Psoas muscle (tissue), 8 donors: ENCODE results near the gene KCNK3. TPM values are rescaled to one million over a fixed set of nuclear protein-coding genes. Genes with fewer than 3 reads are reported as not detected.

ENCODE experiments used
- ATAC-seq, 4 donors: fragments of 200-7000 bp; cut with Tn5 transposase; one replicate each; pipeline ENCODE4 v1.9.1; 2020; ENCODE audit warnings: moderate library complexity in 3 of 4, mild to moderate bottlenecking in 2 of 4
- DNase-seq, 2 donors: peaks; one replicate each; pipeline ENCODE4 v3.0.0-alpha.2; 2020
- H3K27ac ChIP-seq: fragments of 200-600 bp; one replicate; pipeline ENCODE4 v1.8.0; 2022
- H3K27me3 ChIP-seq, 3 donors: fragments of 200-600 bp in 1 of 3; one replicate each; pipeline versions ENCODE4 v1.6.1 to v1.8.0; 2013 to 2022; ENCODE audit warnings: low read length in 2 of 3, mild to moderate bottlenecking in 2 of 3, moderate library complexity in 1 of 3; ENCODE audit not compliant: insufficient read depth in 3 of 3
- H3K36me3 ChIP-seq, 2 donors: fragments of 200-600 bp in 1 of 2; one replicate each; pipeline versions ENCODE4 v1.6.1 to v1.8.0; 2013 to 2022; ENCODE audit warnings: low read depth in 1 of 2, mild to moderate bottlenecking in 1 of 2, moderate library complexity in 1 of 2; ENCODE audit not compliant: insufficient read depth in 1 of 2
- H3K4me1 ChIP-seq: fragments of 200-600 bp; one replicate; pipeline ENCODE4 v1.8.0; 2022
- H3K4me3 ChIP-seq: fragments of 200-600 bp; one replicate; pipeline ENCODE4 v1.8.0; 2022; ENCODE audit warnings: mild to moderate bottlenecking
- H3K9me3 ChIP-seq: fragments of 200-600 bp; one replicate; pipeline ENCODE4 v1.8.0; 2022
- WGBS, 3 donors: extraction: QIAGEN DNeasy Blood & Tissue Kit; methylation state at CpG; one replicate each; pipeline versions ENCODE4 v1.1.6 to v1.1.7; 2013; 5-methylcytosine and 5-hydroxymethylcytosine counted together
- intact Hi-C, 2 donors: fragments of 100-400 bp; cut with DNase I; formaldehyde crosslinking; loops; one replicate each; pipeline versions ENCODE4 v1.11.0 to v1.14.2; 2022
- polyA plus RNA-seq, 3 donors: library from polyadenylated mRNA; stranded (reverse); fragments of 200-250 nt; gene quantifications; one replicate each; pipeline ENCODE4 v1.2.3, GENCODE V29; 2013
- total RNA-seq, 4 donors: library from RNA; stranded (reverse); fragmentation: NEBNext Ultra II Directional in 2 of 4; extraction: Animal tissue kit (Norgen Biotek cat#: 25700) in 2 of 4; gene quantifications; one replicate each; pipeline versions ENCODE4 v1.2.1 to v1.2.4, GENCODE V29; 2021 to 2023
- TF ChIP-seq, protein P1 (sequence below): fragments of 200-600 bp; IDR thresholded peaks from one replicate; pipeline ENCODE4 v1.8.0; 2022; ENCODE audit warnings: antibody characterized with exemption
- donor health status: healthy with polysubstance abuse.
- donor health status: DM: no; HTN: no; CAD: no; lungs with moderate emphysema.
- donor health status: Bipolar disorder and iron deficiency.
- donor health status: healthy.
- donor health status: DM: yes; HTN: yes; CAD: no.
- donor health status: DM: no; HTN: no; CAD: no.
- donor health status: DM: no; HTN: no; CAD: no.
- donor health status: DM: yes; HTN: yes; CAD: no.

The KCNK3 gene
- total and polyA plus RNA-seq, 7 donors = 0.06 to 2.3 (median 0.15) TPM

DNA sequence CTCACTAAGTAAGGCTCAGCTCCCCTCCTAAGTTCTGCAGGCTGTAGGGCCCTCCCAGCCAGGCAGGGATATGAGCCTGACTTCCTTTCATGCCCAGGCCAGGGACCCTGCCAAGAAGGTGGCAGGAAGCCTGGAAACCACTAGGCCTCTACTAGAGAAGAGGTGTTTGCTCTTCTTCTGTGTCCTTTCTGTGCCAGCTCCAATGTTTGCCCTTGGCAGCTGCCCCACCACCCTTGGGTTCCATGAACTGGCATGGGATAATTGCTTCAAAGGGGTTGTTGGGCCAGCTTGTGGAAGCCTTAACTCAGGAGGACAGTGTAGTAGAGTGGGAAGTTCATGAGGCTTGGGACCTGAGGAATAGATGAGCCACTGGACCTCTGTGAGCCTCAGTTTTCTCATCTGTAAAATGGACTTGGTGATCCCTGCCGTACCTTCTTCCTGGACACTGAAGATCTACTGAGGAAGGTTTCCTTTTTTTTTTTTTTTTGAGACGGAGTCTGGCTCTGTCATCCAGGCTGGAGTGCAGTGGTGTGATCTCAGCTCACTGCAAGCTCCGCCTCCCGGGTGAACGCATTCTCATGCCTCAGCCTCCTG is 75.5 kb downstream of the KCNK3 start:
- 93 to 98% (median 96%) methylated on average over 5 of the region's 5 CpGs for WGBS, 3 donors
- intact Hi-C loops = no loop called here

GRCh38 chr2:26768759-26769088 is 76.2 kb downstream of the KCNK3 start:
- DNase-seq (no peak), ATAC-seq (no peak)
- Histone ChIP-seq H3K4me3 (no peak overlapping the region), H3K9me3 (no peaks in the 10 kb centered on the region), H3K27ac (peak overlapping the region; percentile 71), H3K27me3 (no peaks in the 10 kb centered on the region), H3K36me3 (no peaks in the 10 kb centered on the region), H3K4me1 (peaks cover 64% of the 10 kb centered on the region)
- TF ChIP-seq, protein P1, sequence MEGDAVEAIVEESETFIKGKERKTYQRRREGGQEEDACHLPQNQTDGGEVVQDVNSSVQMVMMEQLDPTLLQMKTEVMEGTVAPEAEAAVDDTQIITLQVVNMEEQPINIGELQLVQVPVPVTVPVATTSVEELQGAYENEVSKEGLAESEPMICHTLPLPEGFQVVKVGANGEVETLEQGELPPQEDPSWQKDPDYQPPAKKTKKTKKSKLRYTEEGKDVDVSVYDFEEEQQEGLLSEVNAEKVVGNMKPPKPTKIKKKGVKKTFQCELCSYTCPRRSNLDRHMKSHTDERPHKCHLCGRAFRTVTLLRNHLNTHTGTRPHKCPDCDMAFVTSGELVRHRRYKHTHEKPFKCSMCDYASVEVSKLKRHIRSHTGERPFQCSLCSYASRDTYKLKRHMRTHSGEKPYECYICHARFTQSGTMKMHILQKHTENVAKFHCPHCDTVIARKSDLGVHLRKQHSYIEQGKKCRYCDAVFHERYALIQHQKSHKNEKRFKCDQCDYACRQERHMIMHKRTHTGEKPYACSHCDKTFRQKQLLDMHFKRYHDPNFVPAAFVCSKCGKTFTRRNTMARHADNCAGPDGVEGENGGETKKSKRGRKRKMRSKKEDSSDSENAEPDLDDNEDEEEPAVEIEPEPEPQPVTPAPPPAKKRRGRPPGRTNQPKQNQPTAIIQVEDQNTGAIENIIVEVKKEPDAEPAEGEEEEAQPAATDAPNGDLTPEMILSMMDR = no peak
- 97 to 98% (median 98%) methylated on average over 3 of the region's 3 CpGs for WGBS, 3 donors
- intact Hi-C loops = no loop called here

More for the DNA sequence above, 75.5 kb downstream of the KCNK3 start:
- DNase-seq (no peak), ATAC-seq (no peak)
- Histone ChIP-seq H3K4me1 (peaks cover 62% of the 10 kb centered on the region), H3K36me3 (no peaks in the 10 kb centered on the region), H3K4me3 (no peak overlapping the region), H3K9me3 (no peaks in the 10 kb centered on the region), H3K27ac (peak overlapping the region; percentile 71), H3K27me3 (no peaks in the 10 kb centered on the region)
- TF ChIP-seq, protein P1 = no peak

DNA sequence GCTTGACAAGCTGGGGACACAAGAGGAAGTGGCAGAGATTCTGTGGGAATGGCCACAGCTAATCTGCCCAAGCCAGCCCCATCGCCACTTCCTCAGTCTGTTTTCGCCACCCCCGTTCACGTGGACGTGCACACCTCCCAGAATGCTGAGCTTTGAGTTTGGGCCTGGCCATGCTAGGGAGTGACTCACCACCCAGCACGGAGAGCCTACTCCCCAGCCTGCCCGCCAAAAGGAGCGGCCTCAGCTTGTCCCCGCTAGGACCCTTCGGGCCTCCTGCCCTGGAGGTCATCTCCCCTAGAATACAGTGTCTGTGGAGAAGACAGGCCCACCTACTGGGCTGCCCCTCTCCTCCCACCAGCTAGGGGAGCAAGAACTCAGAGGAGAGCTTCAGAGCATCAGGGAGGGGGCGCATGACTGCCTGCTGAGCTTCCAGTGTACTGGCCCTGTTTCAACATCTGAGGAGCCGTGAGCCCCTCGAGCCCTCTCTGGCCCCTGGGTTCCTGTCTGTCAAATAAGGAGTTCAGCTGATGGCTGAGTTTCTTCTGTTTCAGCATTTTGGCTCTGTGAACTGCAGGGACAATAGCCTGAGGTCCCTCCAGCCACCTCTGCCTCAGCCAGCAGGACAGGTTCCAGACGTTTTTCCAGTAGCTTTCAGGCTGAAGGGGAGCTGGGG is 76.7 kb downstream of the KCNK3 start:
- ATAC-seq = peak; percentile 10 to 33 (median 16)
- 54 to 64% (median 55%) methylated on average over 14 of the region's 14 CpGs for WGBS, 3 donors
- Histone ChIP-seq H3K4me1 (peaks cover 62% of the 10 kb centered on the region), H3K9me3 (no peaks in the 10 kb centered on the region), H3K27me3 (no peaks in the 10 kb centered on the region), H3K4me3 (no peak overlapping the region), H3K36me3 (no peaks in the 10 kb centered on the region), H3K27ac (peak overlapping the region; percentile 71)
- intact Hi-C loops = no loop called here
- DNase-seq = peak; percentile 82 to 88
- TF ChIP-seq, protein P1 = no peak

DNA sequence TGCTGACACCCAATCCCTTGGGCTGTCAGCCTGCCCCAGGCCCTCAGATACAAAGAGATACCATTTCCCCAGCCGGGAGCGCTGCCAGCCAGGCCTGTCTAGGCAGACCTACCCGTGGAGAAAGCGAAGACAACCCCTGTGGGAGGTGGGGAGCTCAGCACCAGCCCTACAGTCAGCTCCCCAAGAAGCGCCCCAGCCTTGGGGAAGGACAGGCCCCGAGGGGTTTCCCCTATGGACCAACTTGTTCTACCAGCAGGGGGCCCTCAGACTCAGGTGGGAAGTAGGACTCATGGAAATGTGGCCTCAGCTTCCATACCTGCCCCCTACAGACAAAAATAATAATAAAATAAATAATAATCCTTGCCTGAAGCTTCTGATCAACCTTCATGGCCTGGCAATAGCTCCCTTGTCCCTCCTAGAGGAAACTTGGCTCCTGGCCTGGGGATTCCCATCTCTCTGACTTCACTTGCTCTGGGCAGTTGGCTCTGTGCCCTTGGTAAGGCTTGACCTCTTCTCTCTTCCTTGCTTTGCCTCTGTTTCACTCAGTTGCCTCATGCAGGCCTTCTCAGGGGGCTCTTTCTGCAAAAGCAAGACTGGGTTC is 78.6 kb downstream of the KCNK3 start:
- 52 to 64% (median 54%) methylated on average over 6 of the region's 6 CpGs for WGBS, 3 donors

More for the DNA sequence above, 78.6 kb downstream of the KCNK3 start:
- Histone ChIP-seq H3K4me3 (no peak overlapping the region), H3K36me3 (peaks cover 7 to 10% of the 10 kb centered on the region in 2 donors), H3K4me1 (peaks cover 51% of the 10 kb centered on the region), H3K27me3 (no peaks in the 10 kb centered on the region), H3K27ac (peak overlapping the region; percentile 89), H3K9me3 (no peaks in the 10 kb centered on the region)
- peak in 3 of 4 donors; percentile 55 to 65 (median 59) for ATAC-seq
- TF ChIP-seq, protein P1 = peak; percentile 26
- DNase-seq = peak; percentile 85 to 92
- intact Hi-C loops = no loop called here
